Activated CD4-positive, CD25-positive, alpha-beta regulatory T cell treated with anti-CD3 and anti-CD28 coated beads, Interleukin-2, amount 50 U/mL, for 16 hours (primary cell): ENCODE data around the gene SH2D4B.
"Not testable (repeated sequence)": the region's sequence is repeated elsewhere in the genome, so short reads cannot be mapped to it uniquely, and the experiment has no call there.

Experiments
- DNase-seq: peaks from one replicate; pipeline ENCODE4 v3.0.0-alpha.2; 2020; ENCODE audit warnings: low read depth, low spot score

Gene SH2D4B

GRCh38 chr10:80542652-80543318 is 5.1 kb downstream of the SH2D4B start:
- no peak for DNase-seq

GRCh38 chr10:80543319-80543672 is 5.6 kb downstream of the SH2D4B start:
- DNase-seq: not testable (repeated sequence)

- DNase-seq: no peak
Measured at GRCh38 chr10:80544316-80544953, 6.7 kb downstream of the SH2D4B start.

GRCh38 chr10:80545258-80545881 is 7.7 kb downstream of the SH2D4B start:
- DNase-seq: no peak

GRCh38 chr10:80552151-80552646 is 14.5 kb downstream of the SH2D4B start:
- no peak for DNase-seq

- DNase-seq: no peak
Measured at GRCh38 chr10:80553436-80553835, 15.7 kb downstream of the SH2D4B start.

GRCh38 chr10:80554050-80554449 is 16.3 kb downstream of the SH2D4B start:
- DNase-seq: no peak

GRCh38 chr10:80555415-80555814 is 17.7 kb downstream of the SH2D4B start:
- DNase-seq: no peak

- no peak for DNase-seq
Measured at GRCh38 chr10:80561950-80562349, 24.2 kb downstream of the SH2D4B start.

- DNase-seq: no peak
Measured at GRCh38 chr10:80567292-80567691, 29.6 kb downstream of the SH2D4B start.

- DNase-seq: no peak
Measured at GRCh38 chr10:80569131-80569895, 31.6 kb downstream of the SH2D4B start.

GRCh38 chr10:80571352-80571751 is 33.6 kb downstream of the SH2D4B start:
- DNase-seq: no peak

- DNase-seq: no peak
Measured at GRCh38 chr10:80579181-80579763, 41.6 kb downstream of the SH2D4B start.

- no peak for DNase-seq
Measured at GRCh38 chr10:80579849-80580637, 42.3 kb downstream of the SH2D4B start.

GRCh38 chr10:80580638-80581468 is 43.2 kb downstream of the SH2D4B start:
- no peak for DNase-seq

GRCh38 chr10:80581469-80581835 is 43.8 kb downstream of the SH2D4B start:
- DNase-seq: no peak

GRCh38 chr10:80582286-80582960 is 44.7 kb downstream of the SH2D4B start:
- no peak for DNase-seq

- DNase-seq: no peak
Measured at GRCh38 chr10:80583685-80584084, 46.0 kb downstream of the SH2D4B start.

GRCh38 chr10:80585812-80586211 is 48.1 kb downstream of the SH2D4B start:
- no peak for DNase-seq

- no peak for DNase-seq
Measured at GRCh38 chr10:80588546-80588945, 50.8 kb downstream of the SH2D4B start.
